GM12864 (cell line): ENCODE data around the gene PNKP.

Experiments
- DNase-seq: peaks from one replicate; pipeline ENCODE4 v3.0.0-alpha.2; 2011; ENCODE audit warnings: low read depth
- H3K4me3 ChIP-seq: 2 replicates; pipeline ENCODE4 v1.5.1; 2011; ENCODE audit warnings: mild to moderate bottlenecking, low read depth, low read length, control low read depth
- CTCF ChIP-seq: IDR thresholded peaks from 2 replicates; pipeline ENCODE4 v1.5.1; 2011; ENCODE audit warnings: low read depth, mild to moderate bottlenecking, moderate library complexity, low read length, control low read depth, inconsistent platforms; ENCODE audit errors: missing control alignments

The PNKP gene

GRCh38 chr19:49866933-49867782 is at the start of gene PNKP:
Gene PNKP (minus strand): TSS chr19:49867576. CDS start chr19:49867204, 372 bp downstream.
- peak within 1 kb of the TSS; percentile 86 for H3K4me3 ChIP-seq
- no peak for TF ChIP-seq CTCF
- DNase-seq: peak; percentile 74

GRCh38 chr19:49915271-49915670 is 47.9 kb upstream of the PNKP start:
- DNase-seq: no peak
- H3K4me3 ChIP-seq: no peak overlapping the region
- TF ChIP-seq CTCF: peak; percentile 48

- TF ChIP-seq CTCF: no peak
- peak overlapping the region; percentile 21; the same call in 1 of the 2 replicates for H3K4me3 ChIP-seq
- DNase-seq: no peak
These were observed 46.3 kb upstream of the PNKP start for GRCh38 chr19:49913720-49914119.

- H3K4me3 ChIP-seq: peak overlapping the region; percentile 21; the same call in 1 of the 2 replicates
- TF ChIP-seq CTCF: peak; percentile 71
- DNase-seq: no peak
These were observed 45.7 kb upstream of the PNKP start for GRCh38 chr19:49912965-49913685.

GRCh38 chr19:49911381-49912145 is 44.2 kb upstream of the PNKP start:
- no peak for TF ChIP-seq CTCF
- no peak for DNase-seq
- H3K4me3 ChIP-seq: peak overlapping the region; percentile 11; the same call in 1 of the 2 replicates

- no peak for TF ChIP-seq CTCF
- no peak overlapping the region for H3K4me3 ChIP-seq
- no peak for DNase-seq
These were observed 42.8 kb upstream of the PNKP start for GRCh38 chr19:49910179-49910578.
